Measurements from ENCODE around the gene TTC31. TPM values are rescaled to one million over a fixed set of nuclear protein-coding genes. Genes with fewer than 3 reads are reported as not detected.
A peak's percentile ranks its signal among the peaks of the same experiment; 100 is the strongest.

Gene TTC31
- total RNA-seq, 1 experiment from 2014 or later: 26.4 TPM

- H3K4me2 ChIP-seq (ENCODE audit: low read length): no peak overlapping the region
- no peaks in the 10 kb centered on the region for H3K9me3 ChIP-seq (ENCODE audit: control insufficient read depth in 1 of 2, insufficient read depth in 1 of 2, low read depth in 1 of 2, low read length in 2 of 2)
- H3K27ac ChIP-seq (ENCODE audit: low read depth, low read length): no peak overlapping the region
- H3K27me3 ChIP-seq (ENCODE audit: insufficient read depth, low read length): no peaks in the 10 kb centered on the region
- no TSS peak for BruUV-seq (replicated peaks)
- TF ChIP-seq MAX (IDR thresholded peaks at IDR 0.05) (no peak), CTCF (IDR thresholded peaks at IDR 0.05 in 2 of 3, conservative IDR thresholded peaks at IDR 0.05 in 1 of 3; ENCODE audit: borderline replicate concordance in 1 of 3, insufficient read depth in 1 of 3, low read depth in 2 of 3, low read length in 2 of 3) (peak in 2 of 3 experiments; percentile 43 to 50; a peak in 4 of 6 replicates), SRF (IDR thresholded peaks at IDR 0.05; ENCODE audit: low read depth) (no peak)
- ChIA-PET POLR2A (no interaction called here), RAD21 (ENCODE audit: low non-redundant PET in 1 of 2, low total read pairs in 2 of 2, uncharacterized antibody in 2 of 2, unreplicated experiment in 2 of 2) (no interaction called here), CTCF (interaction anchor here (1.3 kb wide), 1 partner anchor 71 kb away, joined by 5 read pairs; no protein-coding TSS in a partner anchor)
- H3K9ac ChIP-seq (ENCODE audit: low read length): no peak overlapping the region
- no peaks in the 10 kb centered on the region for H3K9me2 ChIP-seq (ENCODE audit: insufficient read depth)
- no peaks in the 10 kb centered on the region for H4K20me1 ChIP-seq (ENCODE audit: insufficient read depth)
- intact Hi-C loops (cut with micrococcal nuclease): no loop called here
- peaks cover 5 to 34% of the 10 kb centered on the region in 2 experiments for H3K4me1 ChIP-seq (ENCODE audit: control insufficient read depth in 1 of 2, insufficient read depth in 2 of 2, low read length in 2 of 2)
- H2AFZ ChIP-seq (ENCODE audit: low read depth, low read length, poor library complexity, severe bottlenecking): no peak overlapping the region
- H3K4me3 ChIP-seq (replicated peaks in 1 of 2; ENCODE audit: low read depth in 1 of 2, low read length in 2 of 2): no peak overlapping the region
- DNase-seq (ENCODE audit: low read depth, low spot score) (no peak), ATAC-seq (no peak)
- peaks cover 27% of the 10 kb centered on the region for H3K79me2 ChIP-seq (ENCODE audit: insufficient read depth, low read length)
- peaks cover 6 to 19% of the 10 kb centered on the region in 2 experiments; a peak in 2 of 4 replicates for H3K36me3 ChIP-seq (ENCODE audit: control insufficient read depth in 1 of 2, insufficient read depth in 2 of 2, low read length in 2 of 2)
These were observed 21.5 kb upstream of the TTC31 start for GRCh38 chr2:74461187-74462053.
